Smooth muscle cell (in vitro differentiated cells): ENCODE data around the gene UBQLN1. TPM values are rescaled to one million over a fixed set of nuclear protein-coding genes. Genes with fewer than 3 reads are reported as not detected.

Experiments used
- DNase-seq: peaks from one replicate; lab custom pipeline; 2025; ENCODE audit not compliant: unreplicated experiment; lab: John Stamatoyannopoulos, UW
- H2AFZ ChIP-seq: fragments of 200-600 bp; sonication (generic); 2 replicates; pipeline ENCODE4 v1.6.0; 2016; ENCODE audit warnings: antibody characterized with exemption, low read depth, mild to moderate bottlenecking
- H3F3A ChIP-seq: fragments of 200-600 bp; sonication (generic); 2 replicates; pipeline ENCODE4 v1.6.0; 2017; ENCODE audit warnings: antibody characterized with exemption, low read depth
- H3K27ac ChIP-seq: fragments of 200-600 bp; sonication (generic); 2 replicates; pipeline ENCODE4 v1.5.1; 2016; ENCODE audit warnings: low read depth, mild to moderate bottlenecking
- H3K27me3 ChIP-seq: fragments of 200-600 bp; sonication (generic); 2 replicates; pipeline ENCODE4 v1.6.1; 2016; ENCODE audit warnings: low read depth, mild to moderate bottlenecking
- H3K36me3 ChIP-seq: fragments of 200-600 bp; sonication (generic); 2 replicates; pipeline ENCODE4 v1.5.1; 2016; ENCODE audit warnings: low read depth
- H3K4me1 ChIP-seq: fragments of 200-600 bp; sonication (generic); 2 replicates; pipeline ENCODE4 v1.5.1; 2016; ENCODE audit warnings: low read depth
- H3K4me2 ChIP-seq: fragments of 200-600 bp; sonication (generic); 2 replicates; pipeline ENCODE4 v1.6.0; 2016; ENCODE audit warnings: mild to moderate bottlenecking
- H3K4me3 ChIP-seq: fragments of 200-600 bp; sonication (generic); 2 replicates; pipeline ENCODE4 v1.5.1; 2016; ENCODE audit warnings: mild to moderate bottlenecking
- H3K79me2 ChIP-seq: fragments of 200-600 bp; sonication (generic); 2 replicates; pipeline ENCODE4 v1.6.0; 2016; ENCODE audit warnings: low read depth, mild to moderate bottlenecking
- H3K9ac ChIP-seq: fragments of 200-600 bp; sonication (generic); 2 replicates; pipeline ENCODE4 v1.6.0; 2016; ENCODE audit warnings: low read depth
- H3K9me3 ChIP-seq: fragments of 200-600 bp; sonication (generic); replicated peaks from 2 replicates; pipeline ENCODE4 v1.5.1; 2016; ENCODE audit warnings: low read depth
- H4K20me1 ChIP-seq: fragments of 200-600 bp; sonication (generic); 2 replicates; pipeline ENCODE4 v1.6.0; 2016; ENCODE audit warnings: low read depth
- CTCF ChIP-seq: fragments of 200-600 bp; sonication (generic); IDR thresholded peaks from 2 replicates; pipeline ENCODE4 v1.5.1; 2017; ENCODE audit warnings: borderline replicate concordance, mild to moderate bottlenecking, antibody characterized with exemption; ENCODE audit not compliant: insufficient read depth, poor library complexity, severe bottlenecking
- WGBS: methylation state at CpG from one replicate; pipeline ENCODE4 v1.1.7; 2016; ENCODE audit warnings: low lambda C conversion rate; 5-methylcytosine and 5-hydroxymethylcytosine counted together
- polyA plus RNA-seq: library from polyadenylated mRNA; unstranded; fragments of >200 nt; fragmentation: Nextera tagmentation; extraction: Ambion mirVana; gene quantifications from 2 replicates; pipeline ENCODE4 v1.2.1, GENCODE V29; 2016
- total RNA-seq: library from RNA; depleted of rRNA; stranded (reverse); fragments of >200 nt; gene quantifications from 2 replicates; pipeline ENCODE4 v1.2.3, GENCODE V29; 2014

Gene UBQLN1
- 106 and 116 TPM in 2 replicates for total RNA-seq
- polyA plus RNA-seq, result 36.2 and 41.8 TPM in 2 replicates

- peak; percentile 88 for DNase-seq
- H3K36me3 ChIP-seq, result no peaks in the 10 kb centered on the region
- H3K9ac ChIP-seq, result peak within 1 kb of the TSS; percentile 99
- H4K20me1 ChIP-seq, result peaks cover 40% of the 10 kb centered on the region
- H3K79me2 ChIP-seq, result peaks cover 45% of the 10 kb centered on the region
- no peaks in the 10 kb centered on the region for H3F3A ChIP-seq
- no peaks in the 10 kb centered on the region for H3K27me3 ChIP-seq
- H3K4me1 ChIP-seq, result peaks cover 14% of the 10 kb centered on the region
- H2AFZ ChIP-seq, result peak within 1 kb of the TSS; percentile 91
- peak within 1 kb of the TSS; percentile 100 for H3K27ac ChIP-seq
- WGBS, result 1% methylated on average over 67 of the region's 67 CpGs
- no peaks in the 10 kb centered on the region for H3K9me3 ChIP-seq
- no peak for TF ChIP-seq CTCF
- H3K4me2 ChIP-seq, result peak within 1 kb of the TSS; percentile 97
- H3K4me3 ChIP-seq, result peak within 1 kb of the TSS; percentile 84
Measured at GRCh38 chr9:83707768-83708514, at the start of gene UBQLN1. TSS of gene UBQLN1 (minus strand) at chr9:83707958. CDS start at chr9:83707679, 279 bp downstream.

GRCh38 chr9:83754383-83754977 lies 46.7 kb upstream of the UBQLN1 start:
- H3K4me1 ChIP-seq, result no peaks in the 10 kb centered on the region

GRCh38 chr9:83749706-83750105 lies 41.9 kb upstream of the UBQLN1 start:
- no peak for DNase-seq
- no peaks in the 10 kb centered on the region for H3K79me2 ChIP-seq
- no peaks in the 10 kb centered on the region for H3K4me1 ChIP-seq
- no peak overlapping the region for H3K27ac ChIP-seq
- no peak for TF ChIP-seq CTCF
- no peaks in the 10 kb centered on the region for H3K36me3 ChIP-seq
- H3K4me2 ChIP-seq, result no peak overlapping the region
- H3F3A ChIP-seq, result no peaks in the 10 kb centered on the region
- 87% methylated on average over 3 of the region's 3 CpGs for WGBS
- H2AFZ ChIP-seq, result no peak overlapping the region
- H3K9me3 ChIP-seq, result no peaks in the 10 kb centered on the region
- H4K20me1 ChIP-seq, result no peaks in the 10 kb centered on the region
- no peak overlapping the region for H3K9ac ChIP-seq
- H3K4me3 ChIP-seq, result no peak overlapping the region
- H3K27me3 ChIP-seq, result no peaks in the 10 kb centered on the region

More at GRCh38 chr9:83754383-83754977, 46.7 kb upstream of the UBQLN1 start:
- Histone ChIP-seq H2AFZ (no peak overlapping the region), H3K27ac (no peak overlapping the region), H3K9ac (no peak overlapping the region), H3K9me3 (no peaks in the 10 kb centered on the region), H3F3A (no peaks in the 10 kb centered on the region), H3K4me2 (no peak overlapping the region), H3K4me3 (no peak overlapping the region), H3K27me3 (no peaks in the 10 kb centered on the region), H3K79me2 (no peaks in the 10 kb centered on the region), H4K20me1 (no peaks in the 10 kb centered on the region), H3K36me3 (no peaks in the 10 kb centered on the region)
- DNase-seq, result no peak
- no peak for TF ChIP-seq CTCF

- Histone ChIP-seq H3K27me3 (no peaks in the 10 kb centered on the region), H3K4me3 (no peak overlapping the region), H3K9ac (no peak overlapping the region), H4K20me1 (no peaks in the 10 kb centered on the region), H3K79me2 (no peaks in the 10 kb centered on the region), H3K9me3 (no peaks in the 10 kb centered on the region), H3K4me2 (no peak overlapping the region), H3K27ac (no peak overlapping the region), H2AFZ (no peak overlapping the region), H3K4me1 (no peaks in the 10 kb centered on the region), H3F3A (no peaks in the 10 kb centered on the region), H3K36me3 (no peaks in the 10 kb centered on the region)
- WGBS, result 80% methylated on average over 1 of the region's 1 CpG
- TF ChIP-seq CTCF, result no peak
- no peak for DNase-seq
Measured at GRCh38 chr9:83744206-83744605, 36.4 kb upstream of the UBQLN1 start.
